HEK293 (cell line): ENCODE results near the gene TARS2.

Experiments used
- CTCF ChIA-PET: fragments of 350-600 bp; formaldehyde crosslinking; extraction: SDS; loops from one replicate; lab custom pipeline; 2021; ENCODE audit warnings: antibody characterized with exemption; lab: Yijun Ruan, JAX
- POLR2A ChIA-PET: fragments of 300-600 bp; formaldehyde crosslinking; extraction: SDS; loops from one replicate; lab custom pipeline; 2020; ENCODE audit warnings: antibody characterized with exemption, inconsistent platforms; lab: Yijun Ruan, JAX
- H3K27ac ChIP-seq: fragments of 200-500 bp; sonication (Bioruptor generic); 2 replicates; pipeline ENCODE4 v1.5.1; 2014; ENCODE audit warnings: low read depth, low read length, control low read depth, inconsistent platforms; ENCODE audit errors: extremely low read depth
- H3K36me3 ChIP-seq, 2 experiments: fragments of 200-500 bp in 1 of 2; sonication (Bioruptor generic) in 1 of 2; 1 replicate in 1 of 2; 2 replicates in 1 of 2; pipeline ENCODE4 v1.5.1; 2014 to 2017; ENCODE audit warnings: inconsistent platforms in 2 of 2, low read length in 2 of 2; ENCODE audit not compliant: control insufficient read depth in 2 of 2, insufficient read depth in 1 of 2
- H3K4me1 ChIP-seq: fragments of 200-500 bp; sonication (Bioruptor generic); 2 replicates; pipeline ENCODE4 v1.5.1; 2014; ENCODE audit warnings: mild to moderate bottlenecking, low read length, inconsistent platforms; ENCODE audit not compliant: control insufficient read depth, insufficient read depth
- H3K4me3 ChIP-seq: 2 replicates; pipeline ENCODE4 v1.5.1; 2011; ENCODE audit warnings: low read depth, mild to moderate bottlenecking, control low read depth, low read length, moderate library complexity
- H3K9me3 ChIP-seq: fragments of 200-500 bp; sonication (Bioruptor generic); 2 replicates; pipeline ENCODE4 v1.5.1; 2014; ENCODE audit warnings: low read depth, low read length, inconsistent platforms; ENCODE audit not compliant: control insufficient read depth, insufficient read depth
- KLF9 ChIP-seq: fragments of 450-650 bp; formaldehyde crosslinking; IDR thresholded peaks from 2 replicates; pipeline ENCODE4 v1.5.1; 2016; ENCODE audit warnings: missing biosample characterization, missing genetic modification characterization, low read depth
- SALL2 ChIP-seq: fragments of 450-650 bp; formaldehyde crosslinking; IDR thresholded peaks from 2 replicates; pipeline ENCODE4 v1.5.0; 2017; ENCODE audit warnings: missing biosample characterization, mild to moderate bottlenecking, missing genetic modification characterization, borderline replicate concordance
- YY1 ChIP-seq: fragments of 450-650 bp; formaldehyde crosslinking; IDR thresholded peaks from 2 replicates; pipeline ENCODE4 v1.5.1; 2018; ENCODE audit warnings: missing biosample characterization, missing genetic modification characterization
- ZBTB1 ChIP-seq: fragments of 450-650 bp; formaldehyde crosslinking; IDR thresholded peaks from 2 replicates; pipeline ENCODE4 v1.5.1; 2016; ENCODE audit warnings: missing biosample characterization, missing genetic modification characterization
- ZFP69B ChIP-seq: fragments of 450-650 bp; formaldehyde crosslinking; IDR thresholded peaks from 2 replicates; pipeline ENCODE4 v1.5.1; 2016; ENCODE audit warnings: missing biosample characterization, missing genetic modification characterization
- ZNF132 ChIP-seq: fragments of 450-650 bp; formaldehyde crosslinking; IDR thresholded peaks from 2 replicates; pipeline ENCODE4 v1.5.1; 2017; ENCODE audit warnings: missing biosample characterization, missing genetic modification characterization, borderline replicate concordance
- ZNF133 ChIP-seq: fragments of 450-650 bp; formaldehyde crosslinking; IDR thresholded peaks from 2 replicates; pipeline ENCODE4 v1.5.1; 2016; ENCODE audit warnings: missing biosample characterization, missing genetic modification characterization
- ZNF138 ChIP-seq: fragments of 450-650 bp; formaldehyde crosslinking; IDR thresholded peaks from 2 replicates; pipeline ENCODE4 v1.5.1; 2016; ENCODE audit warnings: missing biosample characterization, missing genetic modification characterization, borderline replicate concordance
- ZNF140 ChIP-seq: fragments of 450-650 bp; formaldehyde crosslinking; IDR thresholded peaks from 2 replicates; pipeline ENCODE4 v1.5.1; 2016; ENCODE audit warnings: missing biosample characterization, missing genetic modification characterization
- ZNF292 ChIP-seq: fragments of 450-650 bp; formaldehyde crosslinking; IDR thresholded peaks from 2 replicates; pipeline ENCODE4 v1.5.1; 2016; ENCODE audit warnings: low read depth, missing biosample characterization, missing genetic modification characterization, borderline replicate concordance
- ZNF335 ChIP-seq: fragments of 450-650 bp; formaldehyde crosslinking; conservative IDR thresholded peaks from 2 replicates; pipeline ENCODE4 v1.5.1; 2016; ENCODE audit warnings: missing biosample characterization, missing genetic modification characterization
- ZNF501 ChIP-seq: fragments of 450-650 bp; formaldehyde crosslinking; IDR thresholded peaks from 2 replicates; pipeline ENCODE4 v1.5.1; 2016; ENCODE audit warnings: missing biosample characterization, missing genetic modification characterization
- ZNF530 ChIP-seq: fragments of 450-650 bp; formaldehyde crosslinking; IDR thresholded peaks from 2 replicates; pipeline ENCODE4 v1.5.1; 2016; ENCODE audit warnings: low read depth, missing biosample characterization, missing genetic modification characterization
- ZNF585B ChIP-seq: fragments of 450-650 bp; formaldehyde crosslinking; IDR thresholded peaks from 2 replicates; pipeline ENCODE4 v1.5.1; 2016; ENCODE audit warnings: missing biosample characterization, missing genetic modification characterization
- ZNF596 ChIP-seq: fragments of 450-650 bp; IDR thresholded peaks from 2 replicates; pipeline ENCODE4 v1.5.0; 2018; ENCODE audit warnings: missing biosample characterization, mild to moderate bottlenecking, missing genetic modification characterization, moderate library complexity
- ZNF830 ChIP-seq: fragments of 450-650 bp; IDR thresholded peaks from 2 replicates; pipeline ENCODE4 v1.5.0; 2018; ENCODE audit warnings: missing biosample characterization, missing genetic modification characterization, low read depth, mild to moderate bottlenecking, moderate library complexity
- ZSCAN16 ChIP-seq: fragments of 450-650 bp; formaldehyde crosslinking; IDR thresholded peaks from 2 replicates; pipeline ENCODE4 v1.5.1; 2016; ENCODE audit warnings: missing biosample characterization, missing genetic modification characterization
- TF ChIP-seq, protein P1 (sequence below): fragments of 450-650 bp; formaldehyde crosslinking; IDR thresholded peaks from 2 replicates; pipeline ENCODE4 v1.5.1; 2017; ENCODE audit warnings: missing biosample characterization, missing genetic modification characterization

TARS2 gene

DNA sequence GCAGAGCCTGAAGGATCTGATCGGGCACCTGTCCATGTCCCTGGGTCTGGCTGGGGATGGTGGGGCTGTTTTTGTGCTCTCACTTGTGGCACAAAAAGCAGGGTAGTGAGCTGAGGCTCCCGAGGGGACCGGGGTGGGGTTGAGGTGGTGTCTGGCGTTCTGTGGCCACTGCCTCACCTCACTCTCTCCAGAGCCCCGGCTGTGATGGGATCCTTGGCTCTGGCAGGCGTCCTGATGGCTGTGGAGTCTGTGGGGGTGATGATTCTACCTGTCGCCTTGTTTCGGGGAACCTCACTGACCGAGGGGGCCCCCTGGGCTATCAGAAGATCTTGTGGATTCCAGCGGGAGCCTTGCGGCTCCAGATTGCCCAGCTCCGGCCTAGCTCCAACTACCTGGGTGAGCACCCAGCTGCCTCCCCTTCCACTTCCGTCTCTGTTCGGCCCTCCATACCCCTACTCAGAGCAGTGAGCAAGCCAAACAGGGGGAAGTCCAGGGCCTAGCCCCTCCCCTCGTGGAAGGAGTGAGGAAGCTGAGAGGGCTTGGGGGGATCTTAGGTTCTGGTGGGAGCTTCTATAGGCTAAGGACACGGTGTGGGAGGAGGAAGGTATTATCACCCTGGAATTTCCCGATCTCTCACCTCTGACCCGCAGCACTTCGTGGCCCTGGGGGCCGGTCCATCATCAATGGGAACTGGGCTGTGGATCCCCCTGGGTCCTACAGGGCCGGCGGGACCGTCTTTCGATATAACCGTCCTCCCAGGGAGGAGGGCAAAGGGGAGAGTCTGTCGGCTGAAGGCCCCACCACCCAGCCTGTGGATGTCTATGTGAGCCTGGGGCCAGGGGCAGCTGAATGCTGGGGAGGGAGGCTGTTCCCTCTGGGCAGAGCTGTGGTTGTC, 69.0 kb downstream of the TARS2 start (continued):
- TF ChIP-seq, protein P1, sequence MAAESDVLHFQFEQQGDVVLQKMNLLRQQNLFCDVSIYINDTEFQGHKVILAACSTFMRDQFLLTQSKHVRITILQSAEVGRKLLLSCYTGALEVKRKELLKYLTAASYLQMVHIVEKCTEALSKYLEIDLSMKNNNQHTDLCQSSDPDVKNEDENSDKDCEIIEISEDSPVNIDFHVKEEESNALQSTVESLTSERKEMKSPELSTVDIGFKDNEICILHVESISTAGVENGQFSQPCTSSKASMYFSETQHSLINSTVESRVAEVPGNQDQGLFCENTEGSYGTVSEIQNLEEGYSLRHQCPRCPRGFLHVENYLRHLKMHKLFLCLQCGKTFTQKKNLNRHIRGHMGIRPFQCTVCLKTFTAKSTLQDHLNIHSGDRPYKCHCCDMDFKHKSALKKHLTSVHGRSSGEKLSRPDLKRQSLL (tag by site-specific recombination): no peak

DNA sequence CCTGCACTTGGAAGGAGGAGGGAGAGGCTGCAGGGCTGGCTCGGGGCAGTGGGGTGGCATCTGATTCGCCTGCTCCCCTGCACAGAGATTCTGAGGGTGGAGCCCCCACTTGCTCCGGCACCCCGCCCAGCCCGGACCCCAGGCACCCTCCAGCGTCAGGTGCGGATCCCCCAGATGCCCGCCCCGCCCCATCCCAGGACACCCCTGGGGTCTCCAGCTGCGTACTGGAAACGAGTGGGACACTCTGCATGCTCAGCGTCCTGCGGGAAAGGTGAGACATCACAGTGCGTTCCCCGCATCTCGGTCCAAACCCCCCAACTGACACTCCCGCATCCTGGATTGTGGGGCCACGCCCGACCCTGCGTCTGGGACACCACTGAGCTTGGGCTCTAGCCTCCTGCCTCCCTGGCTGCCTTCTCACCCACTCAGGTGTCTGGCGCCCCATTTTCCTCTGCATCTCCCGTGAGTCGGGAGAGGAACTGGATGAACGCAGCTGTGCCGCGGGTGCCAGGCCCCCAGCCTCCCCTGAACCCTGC, 69.9 kb downstream of the TARS2 start:
- H3K27ac ChIP-seq: no peak overlapping the region
- no peak overlapping the region for H3K4me3 ChIP-seq
- ChIA-PET CTCF (interaction anchor here (0.6 to 4.3 kb wide), 2 partner anchors 9 to 17 kb away, joined by 3 to 135 read pairs; partner anchors contain the start of gene MCL1), POLR2A (interaction anchor here (1.3 to 1.5 kb wide), 2 partner anchors 22 to 72 kb away, joined by 3 to 4 read pairs; partner anchors contain the start of genes ENSA and MCL1)
- peaks cover under 1% of the 10 kb centered on the region; the same call in 1 of the 2 replicates for H3K4me1 ChIP-seq
- no peak for TF ChIP-seq ZFP69B (tag by site-specific recombination)
- TF ChIP-seq ZNF140: no peak
- TF ChIP-seq SALL2: no peak
- TF ChIP-seq KLF9 (tag by site-specific recombination): no peak
- TF ChIP-seq ZBTB1 (tag by site-specific recombination): no peak
- TF ChIP-seq ZNF530 (tag by site-specific recombination): no peak
- no peak for TF ChIP-seq ZNF596
- TF ChIP-seq ZNF133 (tag by site-specific recombination): no peak
- no peak for TF ChIP-seq ZNF132 (tag by site-specific recombination)
- no peak for TF ChIP-seq ZSCAN16
- no peak for TF ChIP-seq ZNF501 (tag by site-specific recombination)
- no peak for TF ChIP-seq ZNF138
- no peak for TF ChIP-seq ZNF585B
- no peak for TF ChIP-seq ZNF335
- no peak for TF ChIP-seq ZNF830 (tag by site-specific recombination)
- no peak for TF ChIP-seq YY1 (tag by site-specific recombination)
- no peak for TF ChIP-seq ZNF292 (tag by site-specific recombination)
- no peaks in the 10 kb centered on the region for H3K9me3 ChIP-seq
- H3K36me3 ChIP-seq: peaks cover 0 to 6% of the 10 kb centered on the region in 2 experiments; a peak in 1 of 3 replicates
